Testis (tissue), 5 donors: ENCODE results near the gene LCN15. TPM values are rescaled to one million over a fixed set of nuclear protein-coding genes. Genes with fewer than 3 reads are reported as not detected.
A peak's percentile ranks its signal among the peaks of the same experiment; 100 is the strongest.

ENCODE experiments used
- DNase-seq: peaks from one replicate; pipeline ENCODE4 v3.0.0-alpha.2; 2019
- H3K27ac ChIP-seq, 2 donors: fragments of 200-600 bp; sonication (generic); one replicate each; pipeline ENCODE4 v1.5.1; 2019
- H3K27me3 ChIP-seq: fragments of 200-600 bp; sonication (generic); one replicate; pipeline ENCODE4 v1.5.1; 2019
- H3K36me3 ChIP-seq: fragments of 200-600 bp; sonication (generic); one replicate; pipeline ENCODE4 v1.5.1; 2017; ENCODE audit warnings: low read depth; ENCODE audit errors: missing control alignments
- H3K4me1 ChIP-seq: fragments of 200-600 bp; sonication (generic); one replicate; pipeline ENCODE4 v1.5.1; 2019
- H3K4me3 ChIP-seq, 2 donors: fragments of 200-600 bp; sonication (generic); one replicate each; pipeline ENCODE4 v1.5.1; 2017 to 2019
- H3K9me3 ChIP-seq: fragments of 200-600 bp; sonication (generic); one replicate; pipeline ENCODE4 v1.5.1; 2017
- POLR2A ChIP-seq: fragments of 450-650 bp; IDR thresholded peaks from one replicate; pipeline ENCODE4 v1.6.1; 2017; ENCODE audit warnings: antibody characterized with exemption, mild to moderate bottlenecking, moderate library complexity
- WGBS, 2 donors: methylation state at CpG; one replicate each; pipeline ENCODE4 v1.1.5; 2018; 5-methylcytosine and 5-hydroxymethylcytosine counted together
- intact Hi-C: fragments of 100-400 bp; cut with DNase I; formaldehyde crosslinking; loops from one replicate; pipeline ENCODE4 v1.15.1; 2023; ENCODE audit warnings: low total_unique reads
- long read RNA-seq, 2 donors: transcript quantifications; one replicate each; lab custom pipeline, GENCODE V29; 2026
- polyA plus RNA-seq: library from polyadenylated mRNA; stranded (reverse); fragments of 350-450 nt; fragmentation: Illumina TruSeq; extraction: RNeasy Lipid Tissue Mini Kit (QIAGEN cat#74804); gene quantifications from one replicate; pipeline ENCODE4 v1.2.3, GENCODE V29; 2014; ENCODE audit warnings: low read depth, low replicate concordance; ENCODE audit not compliant: insufficient read depth
- total RNA-seq, 2 donors: library from RNA; depleted of rRNA; stranded (reverse); fragments of >200 nt; gene quantifications; one replicate each; pipeline ENCODE4 v1.2.3, GENCODE V29; 2016
- TF ChIP-seq, protein P1 (sequence below), 3 experiments: fragments of 450-650 bp in 2 of 3; fragments of 200-600 bp in 1 of 3; sonication (generic) in 1 of 3; IDR thresholded peaks; one replicate each; pipeline ENCODE4 v1.5.1; 2016 to 2019; ENCODE audit warnings: antibody characterized with exemption in 3 of 3, mild to moderate bottlenecking in 2 of 3, moderate library complexity in 1 of 3

The LCN15 gene, protein sequence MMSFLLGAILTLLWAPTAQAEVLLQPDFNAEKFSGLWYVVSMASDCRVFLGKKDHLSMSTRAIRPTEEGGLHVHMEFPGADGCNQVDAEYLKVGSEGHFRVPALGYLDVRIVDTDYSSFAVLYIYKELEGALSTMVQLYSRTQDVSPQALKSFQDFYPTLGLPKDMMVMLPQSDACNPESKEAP
- total RNA-seq (under 1 TPM in 1 of 2 donors, not detected in 1; 0.68 TPM), polyA plus RNA-seq (0.41 TPM)
- long read RNA-seq, donor 1, result 0 reads
- long read RNA-seq, donor 2, result 0 reads

DNA sequence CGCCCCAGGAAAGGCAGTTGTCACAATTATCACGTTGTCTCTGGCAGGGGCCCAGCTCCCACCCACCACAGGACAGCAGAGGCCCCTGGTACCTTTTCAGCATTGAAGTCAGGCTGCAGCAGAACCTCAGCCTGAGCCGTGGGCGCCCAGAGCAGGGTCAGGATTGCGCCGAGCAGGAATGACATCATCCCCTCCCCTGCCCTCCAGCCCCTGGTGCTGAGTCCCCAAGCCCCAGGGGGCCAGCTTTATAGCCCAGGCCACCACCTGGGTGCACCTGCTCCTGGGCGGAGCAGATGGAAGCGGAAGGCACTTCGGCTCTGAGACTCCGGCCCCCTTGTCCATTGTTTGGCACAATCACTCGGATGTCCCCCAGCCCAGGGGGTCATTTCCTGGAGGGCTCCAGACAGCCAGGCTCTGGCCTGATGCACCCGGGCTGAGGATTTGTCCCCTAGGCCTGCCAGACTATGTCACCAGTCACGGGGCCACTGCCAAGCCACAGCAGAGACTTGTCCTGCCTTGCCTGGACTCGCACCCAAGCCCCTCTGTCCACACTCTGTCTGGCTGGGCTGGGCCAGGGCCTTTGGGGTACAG is at the start of gene LCN15:
Gene LCN15 (minus strand): TSS at position 218 of the 591 bp plus-strand sequence. CDS start 30 bp downstream, at position 188.
- peak within 1 kb of the TSS in 1 of 2 donors; percentile 31 for H3K4me3 ChIP-seq
- H3K27me3 ChIP-seq, result no peaks in the 10 kb centered on the region
- H3K9me3 ChIP-seq, result no peaks in the 10 kb centered on the region
- intact Hi-C loops, result no loop called here
- WGBS, 2 donors, result 87 to 91% methylated on average over 7 to 14 of the region's 14 CpGs
- H3K4me1 ChIP-seq, result peaks cover 2% of the 10 kb centered on the region
- H3K27ac ChIP-seq, result peak within 1 kb of the TSS in 1 of 2 donors; percentile 1
- no peak for DNase-seq
- H3K36me3 ChIP-seq, result no peaks in the 10 kb centered on the region
- no peak for TF ChIP-seq POLR2A
- TF ChIP-seq, protein P1, sequence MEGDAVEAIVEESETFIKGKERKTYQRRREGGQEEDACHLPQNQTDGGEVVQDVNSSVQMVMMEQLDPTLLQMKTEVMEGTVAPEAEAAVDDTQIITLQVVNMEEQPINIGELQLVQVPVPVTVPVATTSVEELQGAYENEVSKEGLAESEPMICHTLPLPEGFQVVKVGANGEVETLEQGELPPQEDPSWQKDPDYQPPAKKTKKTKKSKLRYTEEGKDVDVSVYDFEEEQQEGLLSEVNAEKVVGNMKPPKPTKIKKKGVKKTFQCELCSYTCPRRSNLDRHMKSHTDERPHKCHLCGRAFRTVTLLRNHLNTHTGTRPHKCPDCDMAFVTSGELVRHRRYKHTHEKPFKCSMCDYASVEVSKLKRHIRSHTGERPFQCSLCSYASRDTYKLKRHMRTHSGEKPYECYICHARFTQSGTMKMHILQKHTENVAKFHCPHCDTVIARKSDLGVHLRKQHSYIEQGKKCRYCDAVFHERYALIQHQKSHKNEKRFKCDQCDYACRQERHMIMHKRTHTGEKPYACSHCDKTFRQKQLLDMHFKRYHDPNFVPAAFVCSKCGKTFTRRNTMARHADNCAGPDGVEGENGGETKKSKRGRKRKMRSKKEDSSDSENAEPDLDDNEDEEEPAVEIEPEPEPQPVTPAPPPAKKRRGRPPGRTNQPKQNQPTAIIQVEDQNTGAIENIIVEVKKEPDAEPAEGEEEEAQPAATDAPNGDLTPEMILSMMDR (IDR thresholded peaks at IDR 0.05), result no peak

DNA sequence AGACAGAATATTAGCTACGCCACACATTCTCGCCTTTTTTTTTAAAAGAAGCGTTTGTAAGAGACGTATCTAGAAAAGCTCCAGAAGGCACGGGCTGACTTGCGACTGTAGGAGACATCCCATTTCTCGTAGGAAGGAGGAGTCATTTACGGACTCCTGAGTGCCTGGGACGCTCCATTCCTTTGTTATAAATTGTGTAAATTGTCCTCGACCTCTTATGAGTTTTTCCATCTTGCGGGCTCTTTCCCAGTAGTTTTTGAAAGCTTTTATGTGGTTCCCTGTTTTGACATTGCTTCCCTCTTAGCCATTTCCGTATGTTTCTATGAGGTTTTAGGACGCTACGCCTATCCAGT is 44.5 kb upstream of the LCN15 start:
- WGBS, 2 donors, result 3 to 7% methylated on average over 14 of the region's 14 CpGs
- DNase-seq, result no peak
- Histone ChIP-seq H3K9me3 (no peaks in the 10 kb centered on the region), H3K4me1 (peaks cover 12% of the 10 kb centered on the region), H3K4me3 (peak overlapping the region; percentile 75 to 94), H3K27ac (peak overlapping the region; percentile 70 to 88), H3K27me3 (no peaks in the 10 kb centered on the region), H3K36me3 (no peaks in the 10 kb centered on the region)
- no peak for TF ChIP-seq POLR2A
- TF ChIP-seq, protein P1 (IDR thresholded peaks at IDR 0.05), result no peak
- intact Hi-C loops, result loop anchor here (5.0 kb wide), 1 partner anchor 134 kb away; the partner anchor contains the start of gene FBXW5

DNA sequence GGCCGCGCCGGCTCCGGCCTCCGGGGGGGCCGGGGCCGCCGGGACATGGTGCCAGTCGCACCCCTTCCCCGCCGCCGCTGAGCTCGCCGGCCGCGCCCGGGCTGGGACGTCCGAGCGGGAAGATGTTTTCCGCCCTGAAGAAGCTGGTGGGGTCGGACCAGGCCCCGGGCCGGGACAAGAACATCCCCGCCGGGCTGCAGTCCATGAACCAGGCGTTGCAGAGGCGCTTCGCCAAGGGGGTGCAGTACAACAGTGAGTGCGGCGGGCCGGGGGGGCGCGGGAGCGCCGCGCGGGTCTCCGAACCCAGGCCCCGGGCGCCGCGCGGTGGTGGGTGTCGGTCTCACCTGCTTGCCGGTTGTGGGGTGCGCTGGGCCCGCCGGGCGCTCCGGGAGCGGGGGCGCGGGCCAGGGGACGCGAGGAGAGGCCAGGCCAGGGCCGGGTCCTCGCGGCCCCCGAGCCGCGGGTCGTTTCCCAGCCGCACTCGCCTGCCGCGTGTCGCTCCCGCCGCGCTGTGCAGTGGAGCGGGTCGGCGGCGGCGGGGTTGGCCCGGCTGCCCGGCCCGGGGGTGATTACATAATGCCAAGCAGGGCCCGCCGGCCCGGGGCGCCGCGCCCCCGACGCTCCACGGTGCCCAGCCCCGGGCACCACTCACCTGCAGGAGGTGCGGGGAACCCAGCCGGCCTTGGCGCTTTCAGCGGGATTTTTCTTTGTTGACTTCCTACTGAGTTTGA is 43.9 kb upstream of the LCN15 start:
- peaks cover 12% of the 10 kb centered on the region for H3K4me1 ChIP-seq
- H3K9me3 ChIP-seq, result no peaks in the 10 kb centered on the region
- peak; percentile 56 for DNase-seq
- WGBS, 2 donors, result 0% methylated on average over 21 to 57 of the region's 93 CpGs
- H3K4me3 ChIP-seq, result peak overlapping the region; percentile 75 to 94
- peak overlapping the region; percentile 70 to 88 for H3K27ac ChIP-seq
- H3K27me3 ChIP-seq, result no peaks in the 10 kb centered on the region
- H3K36me3 ChIP-seq, result no peaks in the 10 kb centered on the region
- TF ChIP-seq POLR2A, result no peak
- TF ChIP-seq, protein P1 (IDR thresholded peaks at IDR 0.05), result no peak
- intact Hi-C loops, result loop anchor here (5.0 kb wide), 1 partner anchor 134 kb away; the partner anchor contains the start of gene FBXW5

DNA sequence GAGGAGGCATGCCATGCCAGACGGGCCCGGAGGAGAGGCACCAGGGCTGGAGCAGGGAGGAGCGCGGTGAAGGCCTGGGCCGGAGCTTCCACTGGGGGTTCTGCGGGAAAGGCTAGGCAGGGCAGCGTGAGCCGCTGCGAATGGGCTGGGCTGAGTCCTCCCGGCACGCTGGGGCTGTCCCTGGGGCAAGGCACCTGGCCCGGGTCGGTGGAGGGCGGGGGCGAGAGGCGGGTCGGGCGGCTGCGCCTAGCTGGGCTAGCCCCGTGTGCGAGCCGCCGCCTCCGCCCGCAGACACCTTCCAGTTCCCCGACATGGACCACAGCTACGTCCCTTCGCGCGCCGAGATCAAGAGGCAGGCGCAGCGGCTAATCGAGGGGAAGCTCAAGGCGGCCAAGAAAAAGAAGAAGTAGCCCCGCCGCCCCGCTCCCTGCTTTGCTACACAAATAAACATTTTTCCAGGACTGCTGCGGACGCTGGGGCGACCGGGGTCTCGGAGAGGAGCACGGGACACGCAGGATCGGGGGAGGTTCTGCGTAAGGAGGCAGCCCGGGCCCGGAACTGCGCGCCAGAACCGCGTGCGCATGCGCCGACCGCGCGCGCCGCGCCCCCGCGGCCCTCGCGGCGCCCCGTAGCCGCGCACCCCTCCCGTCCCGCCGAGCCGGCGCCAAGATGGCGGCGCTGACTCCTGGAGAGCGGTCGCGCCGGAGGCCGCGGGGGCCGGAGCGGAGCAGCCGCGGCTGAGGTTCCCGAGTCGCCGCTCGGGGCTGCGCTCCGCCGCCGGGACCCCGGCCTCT is 43.2 kb upstream of the LCN15 start, which contains the start of gene RABL6:
Gene RABL6 (plus strand): TSS at position 668 of the 794 bp plus-strand sequence. CDS start 249 bp downstream, outside the sequence.
- peak within 1 kb of the TSS; percentile 79 to 94 for H3K4me3 ChIP-seq
- DNase-seq, result peak; percentile 76
- H3K27me3 ChIP-seq, result no peaks in the 10 kb centered on the region
- intact Hi-C loops, result loop anchor here (5.0 kb wide), 1 partner anchor 135 kb away; the partner anchor contains the start of gene FBXW5
- no peaks in the 10 kb centered on the region for H3K9me3 ChIP-seq
- peak; percentile 7 for TF ChIP-seq POLR2A
- TF ChIP-seq, protein P1 (IDR thresholded peaks at IDR 0.05), result peak in 1 of 3 experiments; percentile 16
- 0 to 1% methylated on average over 14 to 90 of the region's 96 CpGs for WGBS, 2 donors
- H3K36me3 ChIP-seq, result no peaks in the 10 kb centered on the region
- H3K27ac ChIP-seq, result peak within 1 kb of the TSS; percentile 86 to 88
- H3K4me1 ChIP-seq, result peaks cover 12% of the 10 kb centered on the region
